Central memory CD4-positive, alpha-beta T cell (primary cell): ENCODE data around the gene PPP2R3A.
"Not testable (repeated sequence)": the region's sequence is repeated elsewhere in the genome, so short reads cannot be mapped to it uniquely, and the experiment has no call there.

Source experiments
- DNase-seq: peaks from one replicate; pipeline ENCODE4 v3.0.0; 2022

The PPP2R3A gene

GRCh38 chr3:136110481-136110880 is 145.0 kb downstream of the PPP2R3A start:
- DNase-seq, result no peak

GRCh38 chr3:136114421-136114820 is 148.9 kb downstream of the PPP2R3A start:
- no peak for DNase-seq

- DNase-seq, result not testable (repeated sequence)
Measured at GRCh38 chr3:136119332-136119731, 153.8 kb downstream of the PPP2R3A start.

GRCh38 chr3:136119783-136120182 is 154.3 kb downstream of the PPP2R3A start:
- not testable (repeated sequence) for DNase-seq

GRCh38 chr3:136120373-136121348 is 155.1 kb downstream of the PPP2R3A start:
- DNase-seq, result no peak

- no peak for DNase-seq
Measured at GRCh38 chr3:136122006-136122405, 156.5 kb downstream of the PPP2R3A start.

GRCh38 chr3:136131647-136132046 is 166.1 kb downstream of the PPP2R3A start:
- DNase-seq, result not testable (repeated sequence)

- DNase-seq, result no peak
Measured at GRCh38 chr3:136134091-136134490, 168.6 kb downstream of the PPP2R3A start.

GRCh38 chr3:136135039-136135802 is 169.7 kb downstream of the PPP2R3A start:
- no peak for DNase-seq

- no peak for DNase-seq
Measured at GRCh38 chr3:136136454-136136853, 170.9 kb downstream of the PPP2R3A start.

GRCh38 chr3:136141291-136141785 is 175.8 kb downstream of the PPP2R3A start:
- no peak for DNase-seq

GRCh38 chr3:136141891-136142290 is 176.4 kb downstream of the PPP2R3A start:
- DNase-seq, result no peak

GRCh38 chr3:136142592-136142991 is 177.1 kb downstream of the PPP2R3A start:
- DNase-seq, result no peak

GRCh38 chr3:136144397-136144796 is 178.9 kb downstream of the PPP2R3A start:
- not testable (repeated sequence) for DNase-seq

GRCh38 chr3:136146981-136147729 is 181.6 kb downstream of the PPP2R3A start:
- DNase-seq, result no peak

GRCh38 chr3:136149667-136150066 is 184.1 kb downstream of the PPP2R3A start:
- DNase-seq, result no peak

GRCh38 chr3:136151219-136151618 is 185.7 kb downstream of the PPP2R3A start:
- no peak for DNase-seq

- DNase-seq, result no peak
Measured at GRCh38 chr3:136152176-136152843, 186.8 kb downstream of the PPP2R3A start.

GRCh38 chr3:136152963-136153362 is 187.4 kb downstream of the PPP2R3A start:
- no peak for DNase-seq

- DNase-seq, result no peak
Measured at GRCh38 chr3:136161516-136161915, 196.0 kb downstream of the PPP2R3A start.

- DNase-seq, result no peak
Measured at GRCh38 chr3:136162322-136162721, 196.8 kb downstream of the PPP2R3A start.

- DNase-seq, result not testable (repeated sequence)
Measured at GRCh38 chr3:136163607-136164006, 198.1 kb downstream of the PPP2R3A start.
